DND-41 (cell line): ENCODE results near the gene ATP6V0C.

Experiments
- CTCF ChIP-seq: IDR thresholded peaks from 2 replicates; pipeline ENCODE4 v1.5.1; 2012; ENCODE audit warnings: borderline replicate concordance, low read length, moderate library complexity, mild to moderate bottlenecking; ENCODE audit not compliant: poor library complexity, severe bottlenecking; ENCODE audit errors: extremely low read depth
- EZH2 ChIP-seq: IDR thresholded peaks from 3 replicates; pipeline ENCODE4 v1.6.1; 2012; ENCODE audit warnings: borderline replicate concordance, low read depth, mild to moderate bottlenecking, moderate library complexity, low read length, inconsistent platforms; ENCODE audit not compliant: severe bottlenecking

- TF ChIP-seq CTCF (no peak), EZH2 (no peak)
Observed at GRCh38 chr16:2489581-2489980, 24.2 kb upstream of the ATP6V0C start.
